CD4-positive, CD25-positive, alpha-beta regulatory T cell (primary cell): ENCODE measurements around the gene ASIC3. TPM values are rescaled to one million over a fixed set of nuclear protein-coding genes. Genes with fewer than 3 reads are reported as not detected.

Experiments
- ATAC-seq, 2 donors: fragments of 150-1000 bp; cut with Tn5 transposase; one replicate each; pipeline ENCODE4 v1.10.0; 2021; ENCODE audit warnings: low read depth in 2 of 2, moderate number of reproducible peaks in 2 of 2, moderate library complexity in 1 of 2
- DNase-seq, 3 donors: peaks; one replicate each; pipeline versions ENCODE4 v3.0.0 to v3.0.0-alpha.2; 2012 to 2022; ENCODE audit warnings: mixed read lengths in 1 of 3
- H3K27ac ChIP-seq: one replicate; pipeline ENCODE4 v1.7.0; 2013; ENCODE audit warnings: mild to moderate bottlenecking, low read length; ENCODE audit not compliant: insufficient read depth, poor library complexity, severe bottlenecking
- H3K27me3 ChIP-seq: one replicate; pipeline ENCODE4 v1.7.0; 2013; ENCODE audit warnings: low read length; ENCODE audit not compliant: control insufficient read depth, insufficient read depth
- H3K36me3 ChIP-seq: one replicate; pipeline ENCODE4 v1.7.0; 2013; ENCODE audit warnings: mild to moderate bottlenecking, low read length, moderate library complexity; ENCODE audit not compliant: control insufficient read depth, insufficient read depth
- H3K4me1 ChIP-seq: 2 replicates; pipeline ENCODE4 v1.7.0; 2013; ENCODE audit warnings: mild to moderate bottlenecking, low read length; ENCODE audit not compliant: insufficient read depth, control insufficient read depth, poor library complexity, severe bottlenecking
- H3K4me3 ChIP-seq: one replicate; pipeline ENCODE4 v1.7.0; 2013; ENCODE audit warnings: low read depth, mild to moderate bottlenecking, low read length, moderate library complexity
- H3K9me3 ChIP-seq, 2 experiments: 1 replicate in 1 of 2; 2 replicates in 1 of 2; pipeline ENCODE4 v1.7.0; 2013; ENCODE audit warnings: low read length in 2 of 2, mild to moderate bottlenecking in 1 of 2, moderate library complexity in 1 of 2; ENCODE audit not compliant: control insufficient read depth in 2 of 2
- H3K27ac Mint-ChIP-seq, 3 donors: one replicate each; pipeline ENCODE4 v1.8.0; 2020 to 2022; ENCODE audit warnings: mild to moderate bottlenecking in 3 of 3, mixed read lengths in 3 of 3, moderate library complexity in 2 of 3
- H3K27me3 Mint-ChIP-seq: one replicate; pipeline ENCODE4 v1.8.0; 2022; ENCODE audit warnings: mild to moderate bottlenecking, mixed read lengths
- H3K36me3 Mint-ChIP-seq: one replicate; pipeline ENCODE4 v1.8.0; 2020; ENCODE audit warnings: mixed read lengths
- H3K4me1 Mint-ChIP-seq, 4 donors: one replicate each; pipeline ENCODE4 v1.8.0; 2020 to 2022; ENCODE audit warnings: mixed read lengths in 4 of 4, mild to moderate bottlenecking in 1 of 4
- H3K4me3 Mint-ChIP-seq, 4 donors: one replicate each; pipeline ENCODE4 v1.8.0; 2020 to 2022; ENCODE audit warnings: mild to moderate bottlenecking in 4 of 4, mixed read lengths in 4 of 4, moderate library complexity in 3 of 4
- H3K9me3 Mint-ChIP-seq, 7 donors: one replicate each; pipeline ENCODE4 v1.8.0; 2020 to 2022; ENCODE audit warnings: mixed read lengths in 7 of 7, mild to moderate bottlenecking in 3 of 7, moderate library complexity in 2 of 7
- polyA plus RNA-seq, 4 donors: library from polyadenylated mRNA; unstranded; fragments of 300-500 nt; fragmentation: Illumina TruSeq; gene quantifications; one replicate each; pipeline ENCODE4 v1.2.3, GENCODE V29; 2021
- total RNA-seq: library from RNA; stranded (reverse); gene quantifications from one replicate; pipeline ENCODE4 v1.2.3, GENCODE V29; 2022

ASIC3 gene
- total and polyA plus RNA-seq, 5 donors from 2014 or later: 5.9 TPM; not detected in 4

- no peaks in the 10 kb centered on the region for H3K9me3 ChIP-seq
- peaks cover 10% of the 10 kb centered on the region for H3K4me1 ChIP-seq
- H3K27me3 ChIP-seq: no peaks in the 10 kb centered on the region
- Mint-ChIP-seq H3K27ac (peak within 1 kb of the TSS; percentile 98 to 99 (median 99)), H3K4me1 (peaks cover 8 to 39% (median 23%) of the 10 kb centered on the region in 4 donors), H3K9me3 (no peaks in the 10 kb centered on the region), H3K27me3 (peaks cover 17% of the 10 kb centered on the region), H3K4me3 (peak within 1 kb of the TSS; percentile 91 to 96 (median 94)), H3K36me3 (peaks cover 6% of the 10 kb centered on the region)
- DNase-seq (peak; percentile 97 to 99 (median 99)), ATAC-seq (peak; percentile 90 to 93)
- H3K27ac ChIP-seq: peak within 1 kb of the TSS; percentile 87
- peaks cover 13% of the 10 kb centered on the region for H3K36me3 ChIP-seq
- H3K4me3 ChIP-seq: peak within 1 kb of the TSS; percentile 78
These were observed 20.0 kb upstream of the ASIC3 start, which contains the start of gene ABCB8 for GRCh38 chr7:151028131-151028947. Gene ABCB8, plus strand, starts transcription at chr7:151028450. Its CDS starts 66 bp downstream, at chr7:151028516.

GRCh38 chr7:151028948-151029501 is 19.3 kb upstream of the ASIC3 start:
- no peaks in the 10 kb centered on the region for H3K9me3 ChIP-seq
- no peaks in the 10 kb centered on the region for H3K27me3 ChIP-seq
- peaks cover 13% of the 10 kb centered on the region for H3K36me3 ChIP-seq
- Mint-ChIP-seq H3K4me3 (peak overlapping the region; percentile 91 to 96 (median 94)), H3K36me3 (peaks cover 6% of the 10 kb centered on the region), H3K9me3 (no peaks in the 10 kb centered on the region), H3K27ac (peak overlapping the region; percentile 98 to 99 (median 99)), H3K4me1 (peaks cover 8 to 39% (median 23%) of the 10 kb centered on the region in 4 donors), H3K27me3 (peaks cover 17% of the 10 kb centered on the region)
- DNase-seq: no peak
- H3K27ac ChIP-seq: peak overlapping the region; percentile 87
- ATAC-seq: no peak
- H3K4me3 ChIP-seq: peak overlapping the region; percentile 78
- H3K4me1 ChIP-seq: peaks cover 10% of the 10 kb centered on the region

DNA sequence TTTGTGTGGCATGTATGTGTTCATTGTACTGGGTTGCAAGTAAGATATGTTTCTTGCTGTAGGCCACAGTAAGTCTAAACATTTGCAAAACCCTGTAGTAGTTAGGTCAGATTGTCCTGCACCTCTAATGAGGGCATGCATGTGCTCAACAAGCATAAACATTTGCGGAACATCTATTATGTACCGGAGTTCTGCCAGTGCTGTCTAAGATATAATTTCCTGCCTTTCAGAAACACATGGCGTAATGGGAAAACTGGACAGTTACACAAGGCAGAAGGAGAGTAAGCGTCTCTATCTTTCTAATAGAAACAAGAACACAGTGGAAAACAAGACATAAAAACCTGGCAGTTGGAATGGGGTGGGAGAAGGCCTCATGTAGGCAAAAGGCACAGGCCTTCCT is 17.3 kb upstream of the ASIC3 start:
- Histone ChIP-seq H3K4me1 (peaks cover 10% of the 10 kb centered on the region), H3K27me3 (no peaks in the 10 kb centered on the region), H3K36me3 (peaks cover 28% of the 10 kb centered on the region), H3K9me3 (no peaks in the 10 kb centered on the region), H3K4me3 (no peak overlapping the region), H3K27ac (no peak overlapping the region)
- Mint-ChIP-seq H3K9me3 (no peaks in the 10 kb centered on the region), H3K27ac (peak overlapping the region in 1 of 3 donors; percentile 89), H3K4me3 (peak overlapping the region in 1 of 4 donors; percentile 54), H3K36me3 (peaks cover 12% of the 10 kb centered on the region), H3K27me3 (peaks cover 10% of the 10 kb centered on the region), H3K4me1 (peaks cover 8 to 39% (median 23%) of the 10 kb centered on the region in 4 donors)
- no peak for DNase-seq
- ATAC-seq: no peak

GRCh38 chr7:151032936-151033863 is 15.1 kb upstream of the ASIC3 start:
- ATAC-seq (no peak), DNase-seq (no peak)
- H3K4me1 Mint-ChIP-seq: peaks cover 0 to 25% (median 16%) of the 10 kb centered on the region in 4 donors
- peaks cover 12% of the 10 kb centered on the region for H3K36me3 Mint-ChIP-seq
- no peak overlapping the region for H3K4me3 Mint-ChIP-seq
- peaks cover 36% of the 10 kb centered on the region for H3K36me3 ChIP-seq
- no peaks in the 10 kb centered on the region for H3K27me3 ChIP-seq
- H3K4me1 ChIP-seq: peaks cover 10% of the 10 kb centered on the region
- no peaks in the 10 kb centered on the region for H3K9me3 ChIP-seq
- H3K27ac Mint-ChIP-seq: no peak overlapping the region
- no peaks in the 10 kb centered on the region for H3K9me3 Mint-ChIP-seq
- H3K27me3 Mint-ChIP-seq: peaks cover under 1% of the 10 kb centered on the region
- H3K4me3 ChIP-seq: no peak overlapping the region
- H3K27ac ChIP-seq: no peak overlapping the region

GRCh38 chr7:151033864-151034249 is 14.5 kb upstream of the ASIC3 start:
- H3K27me3 Mint-ChIP-seq: no peaks in the 10 kb centered on the region
- Histone ChIP-seq H3K4me3 (no peak overlapping the region), H3K27me3 (no peaks in the 10 kb centered on the region), H3K9me3 (no peaks in the 10 kb centered on the region), H3K36me3 (peaks cover 36% of the 10 kb centered on the region), H3K4me1 (peaks cover 6% of the 10 kb centered on the region), H3K27ac (no peak overlapping the region)
- DNase-seq (no peak), ATAC-seq (no peak)
- no peak overlapping the region for H3K27ac Mint-ChIP-seq
- peaks cover 0 to 19% (median 11%) of the 10 kb centered on the region in 4 donors for H3K4me1 Mint-ChIP-seq
- H3K4me3 Mint-ChIP-seq: no peak overlapping the region
- H3K36me3 Mint-ChIP-seq: peaks cover 12% of the 10 kb centered on the region
- no peaks in the 10 kb centered on the region for H3K9me3 Mint-ChIP-seq

- H3K4me1 Mint-ChIP-seq: peaks cover 0 to 17% (median 9%) of the 10 kb centered on the region in 4 donors
- H3K27me3 ChIP-seq: no peaks in the 10 kb centered on the region
- no peak overlapping the region for H3K27ac ChIP-seq
- H3K4me3 Mint-ChIP-seq: no peak overlapping the region
- peaks cover 12% of the 10 kb centered on the region for H3K36me3 Mint-ChIP-seq
- ATAC-seq (no peak), DNase-seq (no peak)
- no peaks in the 10 kb centered on the region for H3K9me3 ChIP-seq
- peaks cover 36% of the 10 kb centered on the region for H3K36me3 ChIP-seq
- no peaks in the 10 kb centered on the region for H3K9me3 Mint-ChIP-seq
- no peak overlapping the region for H3K27ac Mint-ChIP-seq
- no peaks in the 10 kb centered on the region for H3K27me3 Mint-ChIP-seq
- peaks cover under 1% of the 10 kb centered on the region for H3K4me1 ChIP-seq
- H3K4me3 ChIP-seq: no peak overlapping the region
These were observed 13.9 kb upstream of the ASIC3 start for GRCh38 chr7:151034312-151035025.
